GM19193 (cell line): ENCODE results near the gene TMEM185B.
A peak's percentile ranks its signal among the peaks of the same experiment; 100 is the strongest.

Source experiments
- POLR2A ChIP-seq: IDR thresholded peaks from 4 replicates; pipeline ENCODE4 v1.6.1; 2011; ENCODE audit not compliant: insufficient read depth, insufficient read length; ENCODE audit errors: extremely low read depth

Gene TMEM185B

DNA sequence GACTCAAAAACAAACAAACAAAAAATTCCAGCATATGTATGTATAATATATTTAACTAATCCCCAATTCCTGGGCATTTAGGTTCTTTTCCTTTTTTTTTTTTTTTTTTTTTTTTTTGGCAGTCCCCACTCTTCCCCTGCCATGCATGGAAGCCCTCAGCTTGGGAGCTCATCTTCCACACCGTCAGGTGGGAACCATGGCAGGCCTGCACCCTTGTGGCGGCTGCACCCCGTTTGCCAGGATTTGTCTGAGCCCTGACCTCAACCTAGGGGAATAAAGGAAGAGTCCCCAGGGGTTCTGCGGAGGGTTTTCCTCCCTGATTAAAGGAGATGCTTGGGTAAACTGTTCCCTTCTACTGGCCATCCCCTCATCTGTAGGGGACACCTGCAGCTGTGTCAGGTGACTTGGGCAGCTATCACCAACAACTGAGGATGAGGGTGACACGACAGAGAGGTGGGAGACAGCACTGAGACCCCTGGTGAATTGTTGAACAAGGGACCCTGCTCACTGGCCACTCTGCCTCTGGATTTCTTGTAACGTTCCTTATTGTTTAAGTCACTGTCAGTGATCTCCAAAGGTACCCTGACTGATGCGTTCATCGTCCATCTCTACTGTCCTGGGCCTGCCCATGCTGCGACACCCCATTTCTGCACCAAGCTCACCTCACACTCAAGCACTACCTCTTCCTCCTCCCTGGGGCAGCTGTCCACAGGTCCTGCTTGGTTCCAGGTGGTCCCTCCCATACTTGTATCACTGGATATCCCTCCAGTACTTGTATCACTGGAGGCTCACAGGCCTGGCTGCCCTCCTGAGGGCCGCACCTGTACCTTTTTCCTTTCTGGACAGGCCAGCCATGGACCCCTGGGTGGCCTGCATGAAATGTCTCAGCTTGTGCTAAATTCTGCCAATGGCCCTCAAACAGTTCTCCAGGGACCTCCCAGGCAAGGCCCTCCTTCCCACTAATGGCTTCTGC, 14.5 kb downstream of the TMEM185B start:
- no peak for TF ChIP-seq POLR2A

DNA sequence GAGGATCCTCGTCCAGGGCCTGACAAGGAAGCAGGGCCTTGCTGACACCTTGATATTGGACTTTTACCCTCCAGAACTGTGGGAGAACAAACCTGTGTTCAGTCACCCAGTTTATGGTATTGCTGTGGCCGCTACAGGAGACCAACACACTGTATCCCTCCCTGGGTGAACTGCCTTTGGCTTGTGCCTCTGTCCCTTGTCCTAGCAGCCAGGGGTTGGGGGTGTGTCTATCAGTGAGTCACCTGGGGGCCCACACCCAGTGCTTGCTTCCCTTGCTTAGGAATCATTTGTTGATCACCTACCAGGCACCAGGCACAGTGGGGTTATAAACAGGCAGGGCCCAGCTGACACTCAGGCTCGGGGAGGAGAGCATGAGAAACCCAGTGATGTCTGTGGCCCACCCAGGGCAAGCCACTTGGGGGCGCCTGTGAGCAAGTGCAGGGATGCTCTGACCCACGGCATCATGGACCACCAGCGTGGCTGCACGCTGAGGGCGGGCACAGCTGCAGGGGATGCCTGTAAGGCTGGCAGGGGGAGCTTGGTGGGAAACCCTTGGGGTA, 17.1 kb downstream of the TMEM185B start:
- TF ChIP-seq POLR2A = no peak

DNA sequence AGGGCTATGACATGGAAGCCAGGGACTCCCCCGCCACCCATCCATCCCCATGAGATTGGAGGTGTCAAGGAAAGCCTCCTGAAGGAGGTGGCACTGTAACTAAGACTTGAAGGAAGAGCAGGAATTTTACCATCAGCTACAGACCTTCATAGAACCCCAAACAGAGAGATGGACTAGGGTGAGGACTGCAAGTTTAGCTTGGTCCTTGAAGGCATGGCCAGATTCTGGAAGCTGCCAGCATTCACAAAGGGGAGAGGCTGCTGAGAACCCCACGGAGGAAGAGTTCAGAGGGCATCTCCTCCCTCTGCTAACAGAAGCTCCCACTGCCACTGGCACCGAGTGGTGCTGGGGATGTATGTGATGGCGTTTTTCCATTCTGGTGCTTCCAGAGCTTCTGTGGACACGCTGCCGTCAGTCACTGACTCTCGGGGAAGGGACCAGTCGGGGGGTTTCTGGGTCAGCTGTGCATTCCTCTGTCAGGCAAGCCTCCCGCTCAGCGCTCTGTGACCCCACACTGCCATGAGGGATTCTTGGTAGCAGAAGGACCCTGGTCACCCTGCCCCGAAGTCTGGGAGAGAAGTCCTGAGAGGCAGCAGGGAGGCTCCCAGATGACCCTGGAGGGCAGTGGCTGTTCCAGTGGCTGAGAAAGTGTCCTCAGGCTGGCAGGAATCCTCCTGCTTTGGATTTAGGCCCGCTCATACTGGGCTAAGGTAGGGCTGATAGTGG, 18.1 kb downstream of the TMEM185B start:
- no peak for TF ChIP-seq POLR2A

DNA sequence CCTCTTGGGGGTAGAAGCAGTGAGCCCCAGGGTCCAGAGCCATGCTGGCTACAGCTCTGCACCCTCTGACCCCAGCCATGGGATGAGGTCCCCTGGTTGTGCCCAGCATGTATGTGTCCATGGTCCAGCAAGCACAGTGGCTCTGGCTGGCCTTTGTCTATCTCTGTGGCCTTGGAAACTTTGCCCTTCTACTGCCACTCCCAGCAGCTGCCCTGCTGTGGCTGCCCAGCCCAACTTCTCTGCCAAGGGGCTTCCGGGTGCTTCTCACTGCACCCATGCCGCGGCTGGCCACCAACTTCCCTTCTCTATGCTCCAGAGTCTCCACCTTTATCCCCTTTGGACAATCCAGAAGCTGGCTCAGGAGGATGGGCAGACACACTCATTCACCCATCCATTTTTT, 18.8 kb downstream of the TMEM185B start:
- no peak for TF ChIP-seq POLR2A

DNA sequence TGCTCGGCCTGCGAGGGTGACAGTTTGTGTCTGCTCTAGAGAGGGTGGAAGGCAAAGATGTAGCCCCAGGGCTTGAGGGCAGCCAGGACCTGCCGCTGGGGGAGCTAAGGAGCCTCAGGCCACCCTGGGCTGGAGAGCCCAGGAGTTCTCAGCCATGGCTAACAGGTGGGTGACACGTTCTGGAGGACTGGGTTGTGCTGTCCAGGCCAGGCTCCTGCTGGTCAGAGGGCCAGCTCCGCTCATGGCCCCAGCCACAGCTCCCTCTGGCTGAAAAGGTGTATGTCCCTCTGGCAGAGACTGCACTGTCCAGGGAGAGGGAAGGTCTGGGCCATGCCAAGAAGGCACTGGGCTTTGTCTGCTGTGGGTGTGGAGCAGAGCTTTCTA, 19.2 kb downstream of the TMEM185B start:
- no peak for TF ChIP-seq POLR2A

DNA sequence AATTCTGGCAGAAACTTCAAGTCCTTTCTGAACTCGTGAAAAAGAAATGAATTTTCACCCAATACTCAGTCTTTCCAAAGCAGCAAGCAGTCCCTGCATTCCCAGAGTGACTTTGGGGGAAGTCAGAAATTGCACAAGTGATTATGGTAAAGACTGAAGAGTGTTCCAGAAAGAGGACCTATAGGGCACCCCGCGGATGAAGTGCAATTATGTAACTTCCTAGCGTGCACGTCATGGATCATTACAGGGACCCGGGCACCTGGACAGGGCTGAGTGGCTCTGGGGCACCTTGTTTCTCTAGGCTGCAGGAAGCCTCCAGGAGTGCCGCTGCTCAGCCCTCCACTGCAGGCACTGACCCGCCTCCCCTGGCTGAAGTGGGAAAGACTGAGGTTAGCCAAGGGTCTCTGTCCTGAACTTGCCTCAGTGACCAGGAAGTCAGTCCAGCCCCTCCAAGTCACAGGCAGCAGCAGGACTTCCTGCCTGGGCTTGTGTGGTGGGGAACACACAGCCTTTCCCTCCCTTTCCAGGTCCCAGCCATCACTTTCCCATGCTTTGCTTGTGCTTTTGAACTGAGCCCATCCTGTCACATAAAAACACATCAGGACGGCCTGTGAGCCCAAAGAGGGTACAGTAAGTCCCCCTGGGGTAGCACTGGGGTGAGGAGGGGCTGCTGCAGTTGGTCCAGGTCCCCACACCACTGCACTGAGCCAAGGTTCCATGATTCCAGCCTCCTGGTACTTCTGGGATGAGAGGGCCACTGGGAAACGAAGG, 19.8 kb downstream of the TMEM185B start:
- no peak for TF ChIP-seq POLR2A

DNA sequence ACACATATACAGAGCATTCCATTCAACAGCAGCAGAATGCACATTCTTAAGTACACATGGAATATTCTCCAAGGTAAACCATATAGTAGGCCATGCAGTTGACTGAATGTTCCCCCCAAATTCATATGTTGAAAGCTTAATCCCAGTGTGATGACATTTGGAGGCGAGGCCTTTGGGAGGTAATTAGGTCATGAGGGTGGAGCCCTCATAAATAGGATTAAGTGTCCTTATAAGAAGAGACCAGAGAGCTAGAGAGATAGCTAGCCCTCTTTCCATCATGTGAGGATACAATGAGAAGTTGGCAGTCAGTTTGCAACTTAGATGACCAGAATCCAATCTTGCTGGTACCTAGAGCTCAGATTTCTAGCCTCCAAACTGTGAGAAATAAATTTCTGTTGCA, 27.6 kb downstream of the TMEM185B start:
- no peak for TF ChIP-seq POLR2A

DNA sequence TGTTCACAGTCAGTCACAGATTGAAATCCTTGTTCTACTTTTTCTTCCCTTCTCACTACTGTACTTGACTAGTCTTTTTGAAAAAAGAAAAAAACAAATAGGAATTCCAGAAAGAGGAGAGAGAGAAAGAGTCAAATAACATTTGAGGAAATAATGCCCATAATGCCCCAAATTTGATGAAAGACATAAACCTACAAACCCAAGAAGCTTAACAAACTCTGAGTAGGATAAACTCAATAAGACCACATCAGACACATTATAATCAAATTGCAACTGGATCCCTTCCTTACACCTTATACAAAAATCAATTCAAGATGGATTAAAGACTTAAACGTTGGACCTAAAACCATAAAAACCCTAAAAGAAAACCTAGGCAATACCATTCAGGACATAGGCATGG, 30.9 kb downstream of the TMEM185B start:
- no peak for TF ChIP-seq POLR2A

DNA sequence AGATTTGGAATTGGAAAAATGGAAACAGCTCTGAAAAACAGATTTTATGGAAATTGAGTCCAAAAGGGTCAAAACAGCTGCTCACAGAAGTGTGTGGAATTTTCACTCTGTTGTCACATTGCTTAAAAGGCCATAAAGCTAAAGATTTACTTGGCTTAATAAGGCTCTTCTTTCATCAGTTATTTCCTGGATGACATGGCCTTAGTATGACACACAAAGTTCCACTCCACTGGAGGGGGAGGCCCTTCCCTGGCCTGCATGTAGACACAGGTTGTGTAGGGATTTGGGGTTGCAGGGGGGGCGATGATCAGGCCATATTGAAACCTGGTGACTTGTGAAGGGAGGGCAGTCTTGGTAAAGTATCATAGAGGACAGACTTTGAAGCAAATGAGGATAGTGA, 34.0 kb downstream of the TMEM185B start:
- TF ChIP-seq POLR2A = no peak

DNA sequence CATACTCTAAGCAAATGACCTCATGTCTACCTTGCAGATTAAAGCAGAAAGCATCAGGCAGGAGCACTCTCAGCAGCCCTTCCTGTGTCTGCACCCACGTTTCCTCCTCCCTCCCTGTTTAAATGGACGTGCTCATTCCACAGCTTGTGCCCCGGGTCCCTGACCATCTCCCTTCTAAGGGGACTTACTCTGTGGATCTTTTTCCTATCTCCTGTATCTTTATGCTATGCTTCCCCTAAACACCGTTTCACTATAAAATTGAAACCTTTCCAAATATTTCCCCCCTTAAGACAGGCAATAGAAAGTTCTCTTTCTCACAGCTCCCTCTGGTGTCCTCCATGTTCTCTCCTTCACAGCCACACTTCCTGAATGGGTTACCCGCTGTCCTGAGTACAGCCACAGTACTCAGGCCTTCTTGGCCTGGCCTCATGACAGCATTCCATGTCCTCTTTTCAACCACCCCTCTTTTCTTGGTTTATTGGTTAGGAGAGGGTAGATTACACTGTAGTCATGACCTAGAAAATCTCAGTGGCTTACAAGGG, 41.1 kb downstream of the TMEM185B start:
- TF ChIP-seq POLR2A = no peak

DNA sequence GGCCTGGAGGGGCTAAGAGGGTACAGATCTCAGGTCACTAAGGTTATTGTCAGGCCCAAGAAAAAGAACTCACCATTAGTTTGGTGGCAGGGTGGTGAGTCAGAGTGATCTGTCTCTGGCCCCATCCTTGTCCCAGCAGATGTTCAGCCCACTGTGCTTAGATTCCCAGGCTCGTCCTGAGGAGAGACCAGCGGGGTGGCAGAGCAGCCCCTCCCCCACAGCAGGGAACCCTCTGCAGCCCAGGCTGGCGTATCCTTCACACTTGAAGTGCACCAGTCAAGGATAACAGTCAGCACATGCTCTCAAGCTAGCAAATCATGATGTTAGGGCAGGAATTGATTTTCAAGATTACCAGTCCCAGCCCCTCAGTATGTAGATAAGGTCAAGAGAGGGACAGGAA, 43.1 kb downstream of the TMEM185B start:
- no peak for TF ChIP-seq POLR2A

DNA sequence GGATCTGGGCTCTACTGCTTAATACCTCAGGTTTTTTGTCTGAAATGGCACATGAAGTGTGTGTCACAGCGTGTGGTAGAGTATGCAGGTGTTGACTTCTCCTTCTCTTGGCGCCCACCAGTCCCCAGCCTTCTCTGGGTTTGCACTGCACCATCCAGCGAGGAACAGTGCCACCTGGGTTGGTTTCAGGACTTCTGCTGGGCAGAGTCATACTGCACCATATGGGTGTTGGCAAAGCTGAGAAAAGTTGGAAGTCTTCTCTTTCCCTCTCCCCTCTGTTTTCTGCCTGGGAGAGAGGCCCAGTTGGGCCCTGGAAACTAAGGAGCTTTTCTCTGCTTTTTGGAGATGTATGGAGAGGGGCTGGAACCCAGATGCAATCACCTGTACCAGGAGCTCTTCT, 43.8 kb downstream of the TMEM185B start:
- no peak for TF ChIP-seq POLR2A

DNA sequence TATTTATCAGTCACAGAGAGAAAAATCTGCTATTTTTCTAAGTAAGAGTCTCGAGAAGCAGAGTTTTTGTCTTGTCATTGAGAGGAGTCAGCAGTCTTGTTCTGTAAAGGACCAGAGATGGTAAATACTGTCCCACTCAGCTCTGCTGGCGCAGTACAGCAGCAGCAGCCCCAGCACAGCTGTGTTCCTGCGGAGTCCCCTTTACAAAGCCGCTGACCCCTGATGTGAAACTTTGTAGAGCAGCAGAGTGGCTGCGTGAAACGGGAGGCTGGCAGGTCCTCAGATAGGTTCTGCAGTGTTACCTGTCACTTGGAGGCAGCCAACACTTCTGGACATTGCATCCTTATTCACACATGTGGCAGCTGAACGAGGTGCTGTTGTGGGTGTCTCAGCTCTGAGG, 45.2 kb downstream of the TMEM185B start:
- TF ChIP-seq POLR2A = no peak

DNA sequence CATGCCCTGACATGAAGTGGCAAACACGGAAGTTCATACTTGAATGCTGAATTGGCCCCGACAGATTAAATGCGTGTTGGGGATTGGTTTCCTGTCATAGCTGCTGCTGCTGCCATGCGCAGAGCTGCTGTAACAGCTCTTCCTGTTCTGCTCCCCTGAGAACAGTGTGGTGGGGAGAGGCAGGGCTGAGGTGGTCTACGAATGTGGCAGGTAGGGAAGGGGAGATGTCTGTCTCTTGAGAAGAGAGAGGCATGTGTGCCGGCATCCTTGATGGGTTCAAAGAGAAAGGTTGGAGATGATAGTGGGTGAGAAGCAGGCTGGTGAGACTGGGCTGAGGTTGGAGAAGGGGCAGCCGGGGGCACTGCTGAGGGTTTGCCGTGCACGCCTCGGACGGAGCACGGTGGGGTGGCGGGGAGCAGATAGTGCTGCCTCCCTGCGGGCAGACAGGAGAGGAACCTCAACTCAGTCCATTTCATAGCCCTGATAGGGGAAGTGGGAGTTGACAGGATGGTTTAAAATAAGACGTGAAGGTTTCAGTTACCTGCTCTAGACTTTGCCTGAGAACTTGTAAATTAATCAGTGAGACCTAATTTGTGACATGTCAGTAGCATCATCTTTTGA, 46.1 kb downstream of the TMEM185B start:
- peak; percentile 87 for TF ChIP-seq POLR2A
